Raji (cell line): ENCODE measurements around the gene C1QTNF12.

Source experiments
- POLR2A ChIP-seq: IDR thresholded peaks from 2 replicates; pipeline ENCODE4 v1.6.1; 2011; ENCODE audit warnings: low read depth, low read length, control low read depth; ENCODE audit not compliant: insufficient read depth

C1QTNF12 gene

GRCh38 chr1:1272341-1273208, 26.1 kb upstream of the C1QTNF12 start:
- TF ChIP-seq POLR2A: peak; percentile 36; the same call in 1 of the 2 replicates

- no peak for TF ChIP-seq POLR2A
Measured at GRCh38 chr1:1270813-1271212, 24.3 kb upstream of the C1QTNF12 start.

- no peak for TF ChIP-seq POLR2A
Measured at GRCh38 chr1:1268284-1268682, 21.8 kb upstream of the C1QTNF12 start.

GRCh38 chr1:1267488-1268283, 21.2 kb upstream of the C1QTNF12 start:
- no peak for TF ChIP-seq POLR2A

GRCh38 chr1:1264868-1265272, 18.3 kb upstream of the C1QTNF12 start:
- no peak for TF ChIP-seq POLR2A

GRCh38 chr1:1264026-1264425, 17.5 kb upstream of the C1QTNF12 start:
- TF ChIP-seq POLR2A: no peak

GRCh38 chr1:1262758-1263157, 16.2 kb upstream of the C1QTNF12 start:
- no peak for TF ChIP-seq POLR2A

GRCh38 chr1:1262071-1262470, 15.5 kb upstream of the C1QTNF12 start:
- TF ChIP-seq POLR2A: no peak

- no peak for TF ChIP-seq POLR2A
Measured at GRCh38 chr1:1260843-1261560, 14.5 kb upstream of the C1QTNF12 start.

GRCh38 chr1:1259951-1260600, 13.6 kb upstream of the C1QTNF12 start:
- no peak for TF ChIP-seq POLR2A

- no peak for TF ChIP-seq POLR2A
Measured at GRCh38 chr1:1259540-1259939, 13.0 kb upstream of the C1QTNF12 start.

- no peak for TF ChIP-seq POLR2A
Measured at GRCh38 chr1:1259119-1259488, 12.6 kb upstream of the C1QTNF12 start.

- TF ChIP-seq POLR2A: no peak
Measured at GRCh38 chr1:1256956-1257871, 10.7 kb upstream of the C1QTNF12 start.

GRCh38 chr1:1255611-1256010, 9.1 kb upstream of the C1QTNF12 start:
- no peak for TF ChIP-seq POLR2A

GRCh38 chr1:1255078-1255477, 8.6 kb upstream of the C1QTNF12 start:
- no peak for TF ChIP-seq POLR2A

GRCh38 chr1:1254667-1254998, 8.1 kb upstream of the C1QTNF12 start:
- TF ChIP-seq POLR2A: no peak
